Measurements from ENCODE around the gene RNU5B-1.
"Not testable (repeated sequence)": the region's sequence is repeated elsewhere in the genome, so short reads cannot be mapped to it uniquely, and the experiment has no call there.

The RNU5B-1 gene

DNA sequence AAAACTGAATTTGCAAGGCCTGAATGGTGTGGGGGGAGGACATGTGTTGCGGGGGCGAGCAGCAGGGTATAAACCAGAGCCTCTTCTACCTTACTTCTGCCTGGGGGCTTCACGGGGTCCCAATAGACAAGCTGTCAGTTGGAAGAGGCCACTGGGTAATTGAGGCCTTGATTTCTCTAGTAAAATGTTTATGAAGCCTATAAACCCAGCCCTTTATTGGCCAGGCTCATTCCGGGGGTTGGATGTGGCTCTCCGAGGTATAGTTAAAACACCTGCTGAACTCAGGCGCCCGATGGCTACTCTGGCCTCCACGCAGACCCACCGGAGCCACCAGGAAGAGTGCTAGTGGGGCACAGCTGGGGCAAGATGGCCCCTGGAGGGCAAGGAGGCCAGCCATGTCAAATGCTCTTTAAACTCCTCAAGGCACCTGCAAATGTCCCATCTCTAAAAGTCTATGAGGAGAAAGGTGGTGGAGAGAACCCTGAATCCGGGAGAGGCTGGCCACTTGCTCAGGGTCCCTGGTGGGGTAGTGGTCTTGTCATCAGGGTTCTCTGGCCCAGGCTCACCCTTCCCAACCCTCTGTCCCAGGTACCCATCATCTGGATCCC is 39.0 kb downstream of the RNU5B-1 start:
- no peak for DNase-seq (ENCODE audit: low spot score)

DNA sequence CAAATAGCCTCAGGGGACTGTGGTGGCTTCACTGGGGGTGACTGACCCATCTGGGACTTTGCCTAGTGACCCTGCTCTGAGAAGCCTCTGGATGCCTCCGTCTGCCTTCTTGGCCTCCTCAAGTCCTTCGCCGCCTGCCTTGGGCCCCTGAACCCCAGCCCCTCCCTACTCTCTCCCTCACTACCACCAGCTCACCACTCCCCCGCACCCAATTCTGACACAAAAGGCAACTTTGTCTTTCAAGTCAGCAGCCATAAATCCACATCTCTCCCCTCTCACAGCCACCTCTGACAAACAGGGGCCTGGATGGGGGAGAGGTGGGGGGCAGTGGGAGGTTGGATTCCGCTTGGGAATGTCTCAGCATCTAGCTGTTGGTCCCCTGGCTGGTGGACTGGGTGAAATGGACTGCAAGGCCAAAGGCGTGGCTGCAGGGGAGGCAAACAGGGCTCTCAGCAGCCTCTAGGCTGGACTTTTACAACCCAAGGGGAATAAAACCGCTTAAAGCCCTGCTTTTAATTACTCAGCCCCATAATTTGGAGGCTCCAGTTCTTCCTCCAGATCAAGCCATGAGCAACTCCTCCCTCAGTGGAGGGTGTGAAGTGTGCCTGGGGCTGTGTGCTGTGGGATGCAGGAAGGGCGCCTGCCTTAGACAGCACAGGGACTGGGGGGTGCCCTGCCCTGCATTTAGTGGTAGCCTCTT is 39.9 kb downstream of the RNU5B-1 start:
- no peak for DNase-seq (ENCODE audit: low spot score)

DNA sequence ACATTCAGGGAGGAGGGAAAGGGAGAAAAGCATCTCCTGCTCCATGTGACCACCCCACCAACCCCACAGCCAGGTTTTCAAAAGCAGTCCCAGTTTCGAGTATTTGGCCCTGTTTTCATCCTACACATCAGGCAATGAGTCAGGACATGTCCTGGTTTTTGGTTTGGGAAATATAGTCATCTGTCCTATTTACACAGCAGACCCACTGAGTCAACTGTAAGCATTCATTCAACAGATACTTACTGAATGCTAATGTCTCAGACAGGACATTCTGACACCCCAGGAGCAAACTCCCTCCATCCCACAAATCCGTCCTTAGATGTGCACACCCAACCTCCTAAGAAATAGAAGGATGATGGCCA is 40.4 kb downstream of the RNU5B-1 start:
- DNase-seq (ENCODE audit: low spot score): no peak

DNA sequence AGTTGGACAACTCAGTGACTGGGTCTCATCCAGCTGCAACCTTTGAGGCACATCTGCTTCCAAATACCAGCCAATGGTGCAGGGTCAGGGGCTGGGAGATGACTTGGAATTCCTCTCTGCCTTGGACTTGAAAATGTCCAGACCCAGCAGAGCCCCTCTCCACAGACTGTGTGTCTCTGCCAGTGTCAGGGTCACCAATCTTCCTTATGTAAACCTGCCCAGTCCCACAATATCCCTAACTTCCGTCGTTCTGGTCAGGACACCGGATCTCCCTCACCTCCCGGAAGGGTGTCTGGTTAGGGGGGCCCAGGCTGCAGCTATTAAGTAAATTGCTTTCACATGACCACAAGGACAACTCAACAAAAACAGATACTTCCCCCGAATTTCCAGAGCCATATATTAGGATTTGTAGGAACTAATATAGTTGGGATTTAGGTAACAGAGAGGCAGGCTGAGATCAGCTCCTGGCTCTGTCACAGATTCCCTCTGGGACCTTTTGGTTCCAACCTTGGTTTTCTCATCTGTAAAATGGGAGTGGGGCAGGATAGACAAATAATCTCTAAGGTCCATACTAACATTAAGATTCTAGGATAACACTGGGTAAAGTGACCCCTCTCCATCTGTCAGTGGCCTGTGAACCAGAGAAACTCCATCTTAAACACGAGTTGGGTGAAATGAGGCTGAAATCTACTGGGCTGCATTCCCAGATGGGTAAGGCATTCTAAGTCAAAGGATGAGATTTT is 42.5 kb downstream of the RNU5B-1 start:
- no peak for DNase-seq (ENCODE audit: low spot score)

DNA sequence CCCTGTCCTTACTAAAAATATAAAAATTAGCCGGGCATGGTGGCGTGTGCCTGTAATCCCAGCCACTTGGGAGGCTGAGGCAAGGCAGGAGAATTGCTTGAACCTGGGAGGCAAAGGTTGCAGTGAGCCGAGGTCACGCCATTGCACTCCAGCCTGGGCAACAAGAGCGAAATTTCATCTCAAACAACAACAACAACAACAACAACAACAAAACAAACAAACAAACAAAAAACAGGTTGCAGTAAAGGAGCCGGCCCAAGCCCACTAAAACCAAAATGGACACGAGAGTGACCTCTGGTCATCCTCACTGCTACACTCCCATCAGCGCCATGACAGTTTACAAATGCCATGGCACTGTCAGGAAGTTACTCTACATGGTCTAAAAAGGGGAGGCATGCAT is 43.3 kb downstream of the RNU5B-1 start:
- not testable (repeated sequence) for DNase-seq (ENCODE audit: low spot score)

DNA sequence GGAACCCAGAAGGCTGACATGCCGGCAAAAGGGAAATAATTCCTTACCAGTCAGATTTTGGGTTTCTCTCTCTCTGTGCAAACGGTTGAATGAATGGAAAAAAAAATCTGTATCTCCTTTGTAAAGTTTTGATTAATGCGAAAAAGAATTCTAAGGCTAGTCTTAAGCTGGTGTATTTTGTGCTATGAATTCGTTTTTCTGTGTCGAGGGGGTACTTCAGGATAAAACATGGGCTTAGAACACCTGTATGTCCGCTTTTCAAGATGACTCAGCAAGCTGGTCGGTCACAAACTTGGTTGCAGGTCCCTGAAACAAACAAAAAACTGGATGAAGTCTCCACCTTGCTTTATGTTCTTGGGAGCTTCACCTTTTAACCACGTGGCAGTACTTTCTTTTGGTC is 44.9 kb downstream of the RNU5B-1 start:
- DNase-seq (ENCODE audit: low spot score): no peak

DNA sequence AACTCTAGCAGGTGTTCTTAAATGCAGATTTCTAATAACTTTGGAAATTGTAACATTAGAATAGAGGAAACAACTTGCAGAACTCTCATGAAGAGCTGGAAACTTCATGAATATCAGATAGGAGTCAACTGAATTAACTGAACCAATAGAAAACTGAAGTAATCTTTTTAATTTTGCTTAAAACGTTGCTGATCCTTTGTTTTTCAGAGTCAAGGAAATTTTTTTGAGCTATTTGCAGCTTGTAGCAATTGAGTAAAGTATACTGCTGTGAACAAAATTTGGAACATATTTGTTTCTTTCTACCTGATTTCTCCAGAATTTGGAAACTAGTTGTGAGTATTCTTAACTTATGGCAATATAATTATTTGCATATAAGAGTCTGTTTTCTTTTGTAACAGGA is 47.5 kb downstream of the RNU5B-1 start:
- DNase-seq (ENCODE audit: low spot score): not testable (repeated sequence)

Measured in AG08395 (cell line).